ENCODE measurements around the gene SELENBP1. TPM values are rescaled to one million over a fixed set of nuclear protein-coding genes. Genes with fewer than 3 reads are reported as not detected.

The SELENBP1 gene
- polyA plus RNA-seq, 1 donor from 2014 or later = not detected

- TF ChIP-seq CTCF (IDR thresholded peaks at IDR 0.05; ENCODE audit: poor library complexity, severe bottlenecking) = no peak
- no peak for TF ChIP-seq EZH2 (IDR thresholded peaks at IDR 0.05; ENCODE audit: borderline replicate concordance, insufficient read depth, low read length, poor library complexity, severe bottlenecking)
- TF ChIP-seq REST (IDR thresholded peaks at IDR 0.05; ENCODE audit: borderline replicate concordance) = no peak
- no peak for TF ChIP-seq SMC3 (conservative IDR thresholded peaks at IDR 0.05; ENCODE audit: poor library complexity)
- no peak for TF ChIP-seq MXI1 (conservative IDR thresholded peaks at IDR 0.05; ENCODE audit: poor library complexity, severe bottlenecking)
- TF ChIP-seq TAF1 (IDR thresholded peaks at IDR 0.05; ENCODE audit: low read depth) = no peak
- TF ChIP-seq RAD21 (conservative IDR thresholded peaks at IDR 0.05) = no peak
- TF ChIP-seq POLR2AphosphoS5 (IDR thresholded peaks at IDR 0.05) = no peak
- no peak for TF ChIP-seq EP300 (conservative IDR thresholded peaks at IDR 0.05; ENCODE audit: poor library complexity, severe bottlenecking)
- Histone ChIP-seq H3K9me2 (ENCODE audit: insufficient read depth, low read length) (no peaks in the 10 kb centered on the region), H3K36me3 (ENCODE audit: insufficient read depth, low read length) (no peaks in the 10 kb centered on the region), H3F3A (ENCODE audit: insufficient read depth, low read length, poor library complexity, severe bottlenecking) (no peaks in the 10 kb centered on the region), H4K20me1 (ENCODE audit: insufficient read depth) (no peaks in the 10 kb centered on the region), H2AFZ (ENCODE audit: low read depth, low read length) (no peak overlapping the region), H3K27ac (ENCODE audit: low read length) (no peak overlapping the region), H3K79me2 (replicated peaks; ENCODE audit: insufficient read depth, low read length) (no peaks in the 10 kb centered on the region), H3K27me3 (ENCODE audit: insufficient read depth, low read depth, low read length) (no peaks in the 10 kb centered on the region), H3K4me3 (ENCODE audit: low read length) (no peak overlapping the region), H3K9ac (ENCODE audit: low read length) (no peak overlapping the region), H3K9me3 (ENCODE audit: low read length) (peaks cover 5% of the 10 kb centered on the region), H3K4me2 (ENCODE audit: low read length) (no peak overlapping the region)
Observed at GRCh38 chr1:151364996-151365395, 7.5 kb downstream of the SELENBP1 start.

- no peaks in the 10 kb centered on the region for H3K9me2 ChIP-seq (ENCODE audit: insufficient read depth, low read length)
- H3K9ac ChIP-seq (ENCODE audit: low read length) = no peak overlapping the region
- no peaks in the 10 kb centered on the region for H3F3A ChIP-seq (ENCODE audit: insufficient read depth, low read length, poor library complexity, severe bottlenecking)
- no peak overlapping the region for H2AFZ ChIP-seq (ENCODE audit: low read depth, low read length)
- H3K36me3 ChIP-seq (ENCODE audit: insufficient read depth, low read length) = no peaks in the 10 kb centered on the region
- H3K27me3 ChIP-seq (ENCODE audit: insufficient read depth, low read depth, low read length) = no peaks in the 10 kb centered on the region
- no peaks in the 10 kb centered on the region for H4K20me1 ChIP-seq (ENCODE audit: insufficient read depth)
- peaks cover 5% of the 10 kb centered on the region for H3K9me3 ChIP-seq (ENCODE audit: low read length)
- no peak overlapping the region for H3K4me2 ChIP-seq (ENCODE audit: low read length)
- no peaks in the 10 kb centered on the region for H3K79me2 ChIP-seq (replicated peaks; ENCODE audit: insufficient read depth, low read length)
- TF ChIP-seq POLR2AphosphoS5 (IDR thresholded peaks at IDR 0.05) (no peak), RAD21 (conservative IDR thresholded peaks at IDR 0.05) (no peak), TAF1 (IDR thresholded peaks at IDR 0.05; ENCODE audit: low read depth) (no peak), EP300 (conservative IDR thresholded peaks at IDR 0.05; ENCODE audit: poor library complexity, severe bottlenecking) (no peak), REST (IDR thresholded peaks at IDR 0.05; ENCODE audit: borderline replicate concordance) (no peak), EZH2 (IDR thresholded peaks at IDR 0.05; ENCODE audit: borderline replicate concordance, insufficient read depth, low read length, poor library complexity, severe bottlenecking) (no peak), MXI1 (conservative IDR thresholded peaks at IDR 0.05; ENCODE audit: poor library complexity, severe bottlenecking) (no peak), SMC3 (conservative IDR thresholded peaks at IDR 0.05; ENCODE audit: poor library complexity) (no peak), CTCF (IDR thresholded peaks at IDR 0.05; ENCODE audit: poor library complexity, severe bottlenecking) (no peak)
- H3K27ac ChIP-seq (ENCODE audit: low read length) = no peak overlapping the region
- H3K4me3 ChIP-seq (ENCODE audit: low read length) = no peak overlapping the region
Observed at GRCh38 chr1:151362308-151363155, 10.0 kb downstream of the SELENBP1 start.
